NCI-H146 treated with DMSO at 0.1 percent for 48 hours (cell line): Measurements from ENCODE around the gene RAP1B.
A peak's percentile ranks its signal among the peaks of the same experiment; 100 is the strongest.

Experiments
- DNase-seq: peaks from one replicate; lab custom pipeline; 2025; ENCODE audit not compliant: unreplicated experiment; lab: John Stamatoyannopoulos, UW

RAP1B gene

DNA sequence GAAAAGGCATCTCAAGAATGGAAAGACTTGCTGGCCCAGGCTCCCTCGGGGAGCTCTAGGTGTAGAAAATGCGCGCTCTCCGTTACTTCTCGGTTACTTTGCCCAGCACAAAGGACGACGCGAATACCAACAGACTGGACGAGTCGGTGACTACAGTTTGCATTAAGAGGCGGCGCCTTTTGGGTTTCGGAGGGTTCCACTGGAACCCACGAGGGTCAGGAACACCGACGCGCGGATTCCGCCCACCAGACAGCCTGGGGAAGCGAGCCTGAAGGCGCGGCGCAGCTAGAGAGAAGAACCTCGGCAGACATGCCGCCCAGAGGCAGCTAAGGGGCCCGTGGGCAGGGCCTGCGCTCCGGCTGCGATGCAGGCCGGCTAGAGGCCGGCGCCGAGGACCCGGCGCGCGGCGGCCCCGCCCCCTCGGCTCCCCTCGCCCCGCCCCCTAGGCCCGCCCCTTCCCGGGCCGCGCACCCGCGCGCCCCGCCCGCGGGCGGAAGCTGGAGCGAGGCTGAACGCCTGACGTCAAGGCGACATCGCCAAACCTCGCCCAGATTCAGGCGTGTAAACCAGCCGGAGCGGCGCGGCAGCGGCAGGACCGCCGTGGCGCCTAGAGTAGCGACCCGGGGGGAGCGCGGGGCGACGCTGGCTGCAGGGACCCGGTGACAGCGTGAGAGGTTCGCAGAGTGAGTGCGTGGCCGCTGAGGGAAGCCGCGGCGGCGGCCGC lies at the start of gene RAP1B:
TSS of gene RAP1B (plus strand) at position 530 of the 724 bp plus-strand sequence. CDS start 37,826 bp downstream, outside the sequence.
- peak; percentile 74 for DNase-seq

DNA sequence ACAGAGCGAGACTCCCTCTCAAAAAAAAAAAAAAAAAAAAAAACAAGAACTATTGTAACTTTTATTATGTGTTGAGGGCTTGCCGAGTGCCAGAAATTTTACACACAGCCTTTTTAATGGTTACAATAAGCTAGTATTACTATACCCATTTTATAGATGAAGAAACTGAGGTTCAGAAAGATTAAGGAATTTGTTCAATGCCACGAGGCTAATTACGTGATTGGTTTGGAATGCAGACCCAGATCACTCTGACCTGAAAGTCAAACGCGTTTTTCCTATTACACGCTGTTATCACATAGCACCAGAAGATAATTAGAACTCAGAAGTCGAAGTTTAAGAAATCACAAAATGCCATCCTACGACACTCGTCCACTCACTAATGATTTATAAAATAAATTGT lies 48.9 kb upstream of the RAP1B start:
- no peak for DNase-seq

DNA sequence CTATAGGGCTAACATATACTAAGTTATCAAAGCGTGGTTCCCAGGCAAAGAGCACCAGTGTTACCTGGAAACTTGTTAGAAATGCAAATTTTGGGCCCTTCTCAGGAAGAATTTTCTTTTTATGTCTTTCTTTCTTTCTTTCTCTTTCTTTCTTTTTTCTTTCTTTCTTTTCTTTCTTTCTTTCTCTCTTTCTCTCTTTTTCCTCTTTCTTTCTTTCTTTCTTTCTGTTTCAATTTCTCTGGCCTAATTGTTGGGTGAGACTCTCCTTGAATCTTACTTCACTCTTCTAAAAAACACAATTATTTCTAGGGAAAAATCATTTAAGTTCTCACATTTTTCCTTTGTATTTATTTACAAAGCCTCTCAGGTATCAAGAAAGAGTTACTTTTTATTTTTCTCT lies 46.5 kb upstream of the RAP1B start:
- DNase-seq = no peak

DNA sequence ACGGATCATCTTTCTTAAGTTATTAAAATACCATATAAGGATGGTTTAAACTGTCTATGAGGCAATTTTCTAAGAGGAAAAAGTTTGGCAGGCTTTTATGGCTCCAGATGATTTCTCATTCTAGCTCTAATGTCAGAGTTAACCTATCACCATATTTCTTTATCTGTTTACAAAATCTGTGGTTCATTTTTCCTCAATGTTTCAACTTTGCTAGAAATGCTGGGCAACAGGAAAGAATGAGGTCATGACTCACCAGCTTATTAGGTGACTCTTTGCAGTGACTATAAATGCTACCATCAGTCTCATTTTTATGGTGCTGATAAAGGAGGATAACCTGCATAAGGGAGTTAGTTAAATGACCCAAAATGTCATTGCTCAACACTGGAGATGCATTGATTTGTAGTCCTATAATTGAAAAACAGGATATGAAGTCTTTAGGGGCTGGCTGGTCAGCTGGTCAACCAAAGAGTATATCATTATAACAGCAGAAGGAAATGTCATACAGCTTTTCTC lies 45.3 kb upstream of the RAP1B start:
- DNase-seq = no peak

DNA sequence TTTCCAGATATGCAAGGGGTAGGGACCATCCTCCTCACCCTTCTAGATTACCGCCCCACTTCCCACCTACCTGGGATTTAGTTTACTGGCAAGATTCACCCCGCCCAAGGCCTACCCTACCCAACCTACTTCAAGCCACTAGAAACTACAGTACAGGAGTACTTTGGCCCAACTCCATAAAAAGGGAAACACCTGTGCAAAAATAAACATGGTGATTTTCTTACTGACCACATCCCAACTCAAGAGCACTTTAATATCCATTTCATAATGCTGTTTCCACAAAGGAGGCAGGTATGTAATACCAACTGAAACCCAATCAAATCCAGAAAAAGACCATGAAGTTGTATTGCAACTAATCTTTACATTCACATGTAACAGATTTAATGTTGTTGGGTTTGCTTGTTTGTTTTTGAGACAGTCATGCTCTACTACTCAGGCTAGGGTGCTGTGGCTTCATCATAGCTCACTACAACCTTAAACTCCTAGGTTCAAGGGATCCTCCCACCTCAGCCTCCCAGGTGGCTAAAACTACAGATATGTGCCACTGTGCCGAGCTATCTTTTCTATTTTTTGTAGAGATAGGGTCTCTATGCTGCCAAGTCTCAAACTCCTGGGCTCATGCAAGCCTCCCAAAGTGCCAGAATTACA lies 41.7 kb upstream of the RAP1B start:
- DNase-seq = no peak

DNA sequence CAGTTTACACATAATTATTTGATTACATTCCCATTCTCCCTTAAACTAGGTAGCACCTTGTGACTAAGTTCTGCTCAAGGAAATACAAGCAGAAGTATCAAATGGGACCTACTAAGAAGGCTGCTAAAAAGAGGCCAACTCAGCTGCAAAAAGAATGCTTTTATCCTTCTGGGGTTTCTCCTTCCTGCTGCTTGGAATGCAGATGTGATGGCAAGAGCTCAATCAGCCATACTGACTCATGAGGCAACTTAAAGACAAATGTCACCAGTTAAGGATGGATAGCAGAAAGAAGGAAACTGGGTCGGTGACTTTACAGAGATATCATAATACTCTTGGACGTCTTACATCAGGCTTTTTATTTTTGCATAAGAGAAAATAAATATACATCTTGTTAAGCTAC lies 38.0 kb upstream of the RAP1B start:
- DNase-seq = no peak

DNA sequence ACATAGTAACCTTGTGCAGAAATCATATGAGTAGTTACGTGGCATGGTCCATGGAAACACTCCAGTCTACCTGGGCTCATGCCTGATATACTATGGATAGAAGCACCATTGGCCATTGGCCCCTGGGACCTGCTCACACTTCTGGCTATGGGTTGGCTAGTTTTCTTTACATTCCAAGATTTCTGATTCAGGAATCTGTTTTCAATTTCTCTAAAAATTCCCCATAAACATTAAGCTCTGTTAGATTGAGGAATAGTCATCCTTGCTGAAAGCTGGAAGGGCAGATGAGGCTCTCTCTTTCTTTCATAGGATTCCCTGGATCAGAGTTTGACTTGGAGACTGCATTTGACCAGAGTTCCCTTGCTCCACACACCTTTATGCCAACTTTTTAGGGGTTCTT lies 37.3 kb upstream of the RAP1B start:
- no peak for DNase-seq

DNA sequence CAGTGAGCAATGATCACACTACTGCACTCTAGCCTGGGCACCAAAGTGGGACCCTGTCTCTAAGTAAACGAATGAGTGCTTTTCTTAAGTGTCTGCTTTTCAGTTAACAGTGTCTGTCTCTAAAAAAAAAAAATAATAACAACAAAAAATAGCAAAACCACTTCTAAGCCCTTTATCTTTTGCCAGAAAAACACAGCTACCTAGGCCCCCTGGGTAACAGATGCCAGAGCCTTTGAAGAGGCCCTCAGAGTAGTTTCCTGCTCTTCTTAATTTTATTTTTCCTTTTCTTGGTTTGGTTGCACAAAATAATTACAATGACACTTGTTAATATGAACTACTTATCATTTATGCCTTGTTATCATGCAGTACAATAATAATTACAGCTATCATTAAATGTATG lies 32.8 kb upstream of the RAP1B start:
- DNase-seq = no peak

DNA sequence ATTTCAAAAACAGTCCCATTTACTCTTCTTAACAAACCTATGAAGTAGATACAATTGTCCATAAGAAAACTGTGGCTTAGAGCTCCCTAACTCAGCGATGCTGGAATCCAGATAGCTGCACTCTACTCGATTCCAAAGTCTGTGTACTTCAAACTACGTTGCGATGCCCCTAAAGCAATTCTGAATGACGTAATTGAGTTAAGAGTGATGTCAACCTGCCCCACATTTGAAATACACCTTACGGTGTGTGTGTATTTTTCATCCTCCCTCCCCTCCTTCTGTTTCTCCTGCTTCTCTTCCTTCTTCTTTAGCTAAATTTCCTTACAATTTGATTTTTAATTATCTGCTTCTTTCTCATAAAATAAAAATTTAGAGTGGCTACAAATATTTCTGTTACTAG lies 31.9 kb upstream of the RAP1B start:
- no peak for DNase-seq

DNA sequence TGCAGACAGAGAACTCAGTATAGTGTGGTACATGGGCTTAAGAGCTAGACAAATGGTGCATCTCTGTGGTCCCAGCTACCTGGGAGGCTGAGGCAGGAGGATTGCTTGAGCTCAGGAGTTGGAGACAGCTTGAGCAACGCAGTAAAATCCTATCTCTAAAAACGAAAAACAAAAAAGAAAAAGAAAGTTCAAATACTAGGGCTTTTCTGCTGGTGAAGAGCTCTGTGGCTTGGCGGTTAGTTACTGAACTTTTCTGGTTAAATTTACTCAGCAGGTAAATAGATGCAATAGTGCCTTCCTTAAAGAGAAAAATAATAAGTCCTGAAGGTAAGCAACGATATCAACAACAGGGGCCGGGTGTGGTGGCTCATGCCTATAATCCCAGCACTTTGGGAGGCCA lies 31.4 kb upstream of the RAP1B start:
- DNase-seq = no peak

DNA sequence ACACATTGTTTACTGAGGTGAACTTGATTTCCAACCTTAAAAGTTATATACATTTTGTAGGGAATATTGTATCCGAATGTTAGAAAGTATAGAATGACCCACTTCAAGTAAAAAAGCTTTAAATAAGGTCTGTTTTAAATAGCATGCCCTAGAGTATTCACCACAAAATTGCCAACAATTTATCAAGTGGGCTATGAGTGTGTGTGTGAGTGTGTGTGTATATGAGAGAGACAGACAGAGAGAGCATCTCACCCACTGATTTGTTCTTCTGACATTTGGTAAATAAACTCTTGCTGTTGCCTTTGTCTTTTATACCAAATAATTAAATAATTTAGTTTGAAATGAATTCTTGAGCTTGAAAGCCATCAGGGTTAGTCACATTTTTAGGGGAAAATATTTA lies 29.8 kb upstream of the RAP1B start:
- DNase-seq = no peak

DNA sequence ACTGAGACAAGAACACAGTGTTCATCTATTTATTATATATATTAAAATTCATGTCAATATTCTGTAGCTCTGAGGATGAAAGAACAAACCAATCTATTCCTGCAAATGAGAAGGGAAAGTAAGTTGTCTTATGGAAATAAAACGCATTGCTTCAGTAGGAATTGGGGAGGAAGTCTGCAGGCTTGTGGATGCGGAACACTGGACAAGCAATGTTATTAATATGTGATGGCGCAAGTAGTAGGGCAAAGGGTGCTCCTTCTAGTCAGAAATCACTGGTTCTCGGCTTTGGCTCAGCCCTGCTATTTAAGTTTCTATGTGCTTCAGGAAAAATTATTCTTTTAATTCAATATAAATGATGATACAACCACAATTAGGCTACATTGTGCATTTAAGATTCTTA lies 28.8 kb upstream of the RAP1B start:
- DNase-seq = no peak

DNA sequence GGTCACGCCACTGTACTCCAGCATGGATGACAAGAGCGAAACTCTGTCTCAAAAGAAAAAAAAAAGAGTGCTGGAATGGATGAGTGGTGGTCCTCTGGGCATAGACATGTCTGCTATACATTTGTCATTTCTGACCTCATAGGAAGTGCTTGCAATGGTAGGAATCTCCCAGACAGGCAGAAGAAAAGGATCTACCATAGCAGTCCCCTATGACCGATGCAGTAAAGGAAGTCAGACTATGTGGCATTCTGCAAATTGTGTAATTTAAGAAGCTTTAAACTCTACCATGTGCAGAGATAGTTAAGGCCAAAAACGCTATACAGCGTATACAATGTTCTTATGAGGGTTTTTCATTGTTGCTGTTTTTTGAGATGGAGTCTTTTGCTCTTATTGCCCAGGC lies 24.7 kb upstream of the RAP1B start:
- no peak for DNase-seq

DNA sequence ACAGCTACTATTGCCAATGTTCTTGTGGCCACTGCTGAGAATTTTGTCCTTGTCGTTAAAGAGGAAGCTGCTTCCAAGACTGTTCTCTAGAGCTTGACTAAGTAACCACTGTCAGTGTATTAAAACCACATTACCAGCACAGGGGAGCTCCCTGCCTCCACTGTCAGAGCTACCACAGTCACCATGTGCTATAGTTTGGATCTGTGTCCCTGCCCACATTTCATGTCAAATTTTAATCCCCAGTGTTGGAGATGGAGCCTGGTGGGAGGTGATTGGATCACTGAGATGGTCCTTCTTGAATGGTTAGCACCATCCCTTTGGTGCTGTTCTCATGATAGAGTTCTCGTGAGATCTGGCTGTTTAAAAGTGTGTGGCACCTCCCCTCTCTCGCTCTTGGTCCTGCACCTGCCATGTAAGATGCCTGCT lies 23.2 kb upstream of the RAP1B start:
- no peak for DNase-seq

DNA sequence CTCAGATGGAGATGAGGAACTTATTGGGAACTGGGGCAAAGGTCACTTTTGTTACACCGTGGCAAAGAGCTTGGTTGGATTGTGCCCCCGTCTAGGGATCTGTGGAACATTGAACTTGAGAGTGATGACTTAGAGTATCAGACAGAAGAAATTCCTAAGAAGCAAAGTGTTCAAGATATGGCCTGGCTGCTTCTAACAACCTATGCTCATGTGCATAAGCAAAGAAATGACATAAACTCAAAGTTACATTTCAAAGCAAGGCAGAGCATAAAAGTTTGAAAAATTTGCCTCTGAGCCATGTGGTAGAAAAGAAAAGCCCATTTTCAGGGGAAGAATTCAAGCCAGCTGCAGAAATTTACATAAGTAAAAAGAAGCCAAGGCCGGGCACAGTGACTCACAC lies 21.5 kb upstream of the RAP1B start:
- no peak for DNase-seq

DNA sequence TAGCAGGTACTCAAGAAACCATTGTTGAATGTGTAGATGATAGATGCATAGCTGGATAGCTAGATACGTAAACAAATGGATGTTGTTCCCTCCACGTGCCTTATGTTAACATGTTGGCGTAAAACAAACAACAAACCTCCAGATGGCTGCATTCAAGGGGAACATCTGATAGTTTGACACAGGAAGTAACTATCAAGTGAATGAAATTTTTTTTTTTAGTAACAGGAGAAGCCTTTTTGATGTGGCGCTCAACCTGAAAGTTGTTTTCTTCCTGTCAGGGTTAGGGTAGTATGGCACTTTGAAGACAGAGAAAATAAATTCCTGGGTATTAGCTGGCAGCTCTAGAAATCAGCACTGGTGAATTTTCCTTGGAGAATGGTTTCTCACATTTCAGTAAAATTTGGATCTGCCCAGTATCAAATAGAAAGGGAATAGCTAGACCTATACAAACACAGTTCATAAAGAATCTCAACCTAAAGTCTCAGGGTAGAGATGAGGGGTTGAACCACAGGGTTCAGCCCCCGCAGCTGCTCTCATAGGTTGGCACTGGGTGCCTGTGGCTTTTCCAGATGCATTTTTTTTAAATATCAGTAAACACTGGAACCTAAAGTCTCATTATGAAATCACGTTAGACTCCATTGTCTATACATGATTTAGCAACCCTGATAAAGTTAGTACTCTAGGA lies 18.8 kb upstream of the RAP1B start:
- DNase-seq = no peak

DNA sequence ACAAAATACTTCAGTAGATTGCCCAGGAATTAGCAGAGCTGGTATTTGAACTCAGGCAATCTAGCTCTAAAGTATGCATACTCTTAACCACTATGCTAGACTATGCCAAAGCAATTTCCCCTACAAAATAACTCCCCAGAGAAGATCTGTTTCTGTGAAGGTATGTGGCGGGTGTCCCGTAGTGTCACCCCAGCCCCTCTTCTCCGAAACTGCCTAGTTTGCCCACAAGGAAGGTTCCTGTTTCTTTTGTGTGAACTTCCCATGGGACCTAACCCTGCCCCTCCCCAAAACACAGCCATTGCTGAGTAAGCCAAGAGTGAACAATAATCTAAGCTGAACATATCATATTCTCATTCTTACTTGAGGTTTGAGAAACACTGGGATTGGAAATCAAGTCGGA lies 15.5 kb upstream of the RAP1B start:
- DNase-seq = no peak

DNA sequence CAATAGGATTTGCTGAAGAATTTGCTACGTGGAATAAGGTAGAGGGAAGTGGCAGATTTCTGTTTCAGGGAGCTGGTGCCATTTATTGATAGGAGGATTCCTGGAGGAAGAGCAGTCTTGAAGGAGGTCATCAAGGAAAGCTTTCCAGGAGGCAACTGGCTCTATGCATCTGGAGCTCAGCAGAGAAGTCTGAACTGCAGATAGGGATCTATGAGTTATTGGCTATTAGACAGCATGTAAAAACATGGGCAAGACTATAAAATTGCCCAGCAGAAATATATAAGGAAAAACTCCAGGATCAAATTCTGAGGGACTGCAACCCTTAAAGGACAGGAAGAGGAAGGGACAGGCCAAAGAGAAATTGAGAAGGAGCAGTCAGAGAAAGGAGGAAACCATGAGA lies 8.9 kb upstream of the RAP1B start:
- no peak for DNase-seq

DNA sequence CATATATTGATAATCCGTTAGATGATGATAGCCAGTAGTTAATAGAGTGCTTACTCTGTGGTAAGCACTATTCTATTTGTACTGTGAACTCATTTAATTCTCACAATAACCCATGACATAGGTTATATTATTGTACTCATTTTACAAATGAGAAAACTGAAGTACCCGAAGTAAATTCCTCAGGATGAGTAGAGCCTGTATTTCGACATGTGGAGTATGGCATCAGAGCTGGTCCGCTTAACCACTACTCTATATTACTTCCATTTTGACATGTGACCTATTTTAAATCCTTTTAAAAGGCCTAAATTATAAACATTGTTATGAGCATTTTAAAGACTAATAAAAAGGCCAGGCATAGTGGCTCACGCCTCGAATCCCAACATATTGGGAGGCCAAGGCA lies 8.0 kb upstream of the RAP1B start:
- DNase-seq = no peak

DNA sequence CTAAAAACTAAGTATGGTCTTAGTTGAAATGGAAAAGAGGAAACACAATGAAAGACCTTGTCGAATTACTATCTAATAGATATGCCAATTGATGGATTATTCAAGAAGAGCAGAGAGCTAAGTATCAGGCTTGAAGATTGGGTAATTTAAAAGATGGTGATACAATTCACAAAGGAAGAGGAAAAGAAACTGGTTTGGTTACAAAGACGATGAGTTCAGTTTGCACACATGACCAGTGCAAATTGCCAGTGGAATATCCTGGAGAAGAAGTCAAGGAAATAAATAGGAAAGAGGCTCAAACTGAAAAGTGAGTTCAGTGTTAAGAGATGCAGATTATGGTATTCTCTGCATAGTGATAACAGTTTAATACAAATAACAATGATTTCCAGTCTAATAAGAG lies 2.5 kb upstream of the RAP1B start:
- no peak for DNase-seq

DNA sequence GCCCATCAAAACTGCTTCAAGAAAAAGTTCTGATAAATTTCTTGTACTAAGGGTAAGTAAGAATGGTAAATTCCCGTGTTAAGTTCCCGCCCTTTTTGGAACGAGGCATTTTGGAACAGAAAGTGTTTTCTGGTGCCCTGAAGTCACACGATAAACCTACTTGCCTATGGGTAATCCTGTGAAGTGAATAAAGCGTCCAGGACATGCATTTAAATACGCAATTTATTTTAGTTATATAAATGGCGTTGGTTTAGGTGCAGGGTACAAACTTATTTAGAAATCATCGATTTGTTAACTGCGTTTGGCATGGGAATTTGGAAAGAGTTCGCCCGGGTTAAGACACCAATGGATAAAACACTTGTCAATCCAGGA lies 715 bp upstream of the RAP1B start:
- no peak for DNase-seq

DNA sequence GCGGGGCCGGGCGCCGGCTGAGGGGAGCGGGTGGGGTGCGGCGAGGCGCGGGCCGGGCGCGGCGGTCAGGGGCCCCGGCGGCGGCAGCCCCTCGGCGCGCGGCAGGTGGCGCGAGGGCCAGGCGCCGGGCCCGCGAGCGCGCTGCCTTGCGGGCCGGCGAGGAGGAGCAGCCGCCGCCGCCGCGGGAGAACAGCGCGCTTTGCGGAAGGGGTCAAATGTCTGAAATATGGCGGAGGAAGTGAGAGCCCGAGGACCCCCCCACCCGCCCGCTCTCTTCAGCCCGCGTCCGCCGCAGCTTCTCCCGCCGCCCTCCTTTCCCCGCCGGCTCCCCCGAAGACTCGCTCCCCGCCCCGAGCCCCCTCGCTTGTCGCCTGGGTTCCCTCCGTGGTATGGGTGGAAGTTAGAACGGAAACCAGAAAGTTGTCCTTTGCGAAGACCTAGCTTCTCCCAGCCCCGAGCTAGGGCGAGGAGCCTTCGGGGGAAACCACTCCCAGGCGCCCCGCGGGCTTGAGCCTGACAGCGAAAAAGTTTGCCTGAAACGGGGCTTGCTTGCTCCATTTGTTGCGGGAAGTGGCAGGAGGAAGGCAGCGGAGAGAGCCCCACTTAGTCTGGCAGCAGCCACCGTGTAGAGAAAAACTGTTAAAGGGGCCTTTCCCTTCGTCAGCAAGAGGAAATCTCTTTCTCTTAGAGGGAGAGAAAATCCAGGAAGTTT lies 551 bp downstream of the RAP1B start:
- no peak for DNase-seq
